HG03039 (cell line): ENCODE results near the gene PDK1.
"Not testable (repeated sequence)": the region's sequence is repeated elsewhere in the genome, so short reads cannot be mapped to it uniquely, and the experiment has no call there.

ENCODE experiments used
- ATAC-seq: cut with Tn5 transposase; IDR thresholded peaks from one replicate; pipeline ENCODE4 v1.9.1; 2021; ENCODE audit warnings: mild to moderate bottlenecking, moderate library complexity; ENCODE audit not compliant: unreplicated experiment

Gene PDK1

GRCh38 chr2:172551271-172551670 is 4.6 kb upstream of the PDK1 start:
- ATAC-seq: no peak

DNA sequence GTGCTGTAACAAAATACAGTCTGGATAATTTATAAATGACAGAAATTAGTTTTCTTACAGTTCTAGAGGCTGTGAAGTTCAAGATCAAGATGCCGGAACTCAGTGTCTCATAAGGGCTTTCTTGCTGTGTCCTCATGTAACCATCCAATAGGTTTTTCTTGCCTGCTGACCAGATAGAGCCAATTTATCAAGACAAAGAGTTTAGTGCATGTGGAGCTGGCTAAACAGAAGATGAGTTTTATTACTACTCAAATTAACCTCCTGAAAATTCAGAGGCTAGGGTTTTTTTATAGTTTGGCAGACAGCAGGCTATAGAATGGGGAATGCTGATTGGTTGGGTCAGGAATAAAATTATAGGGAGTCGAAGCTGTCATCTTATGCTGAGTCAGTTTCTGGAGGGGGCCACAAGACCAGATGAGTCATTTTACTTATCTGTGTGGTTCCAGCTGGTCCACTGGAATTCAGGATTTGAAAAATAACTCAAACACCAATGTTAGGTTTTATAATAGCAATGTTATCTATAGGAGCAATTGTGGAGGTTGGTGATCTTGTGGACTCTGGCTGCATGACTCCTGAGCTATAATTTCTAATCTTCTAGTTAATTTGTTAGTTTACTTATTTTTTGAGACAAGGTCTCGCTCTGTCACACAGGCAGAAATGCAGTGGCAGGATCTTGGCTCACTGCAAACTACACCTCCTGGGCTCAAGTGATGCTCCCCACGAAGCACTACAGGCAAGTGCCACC is 3.2 kb upstream of the PDK1 start:
- ATAC-seq: no peak

GRCh38 chr2:172554352-172555271 is 1.3 kb upstream of the PDK1 start:
- no peak for ATAC-seq

DNA sequence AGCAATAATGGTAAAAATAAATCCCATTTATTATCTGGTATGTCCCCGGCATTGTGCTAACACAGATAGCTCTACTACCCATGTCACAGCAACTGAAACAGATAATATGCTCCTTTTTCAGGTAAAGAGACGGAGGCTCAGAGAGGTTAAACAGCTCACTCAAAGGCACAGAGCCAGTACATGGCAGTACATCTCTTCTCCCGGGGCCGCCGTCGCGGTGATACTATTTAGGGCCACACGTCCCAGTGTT is 693 bp upstream of the PDK1 start:
- no peak for ATAC-seq

- peak; percentile 48 for ATAC-seq
These were observed 569 bp downstream of the PDK1 start for GRCh38 chr2:172556284-172557033.

DNA sequence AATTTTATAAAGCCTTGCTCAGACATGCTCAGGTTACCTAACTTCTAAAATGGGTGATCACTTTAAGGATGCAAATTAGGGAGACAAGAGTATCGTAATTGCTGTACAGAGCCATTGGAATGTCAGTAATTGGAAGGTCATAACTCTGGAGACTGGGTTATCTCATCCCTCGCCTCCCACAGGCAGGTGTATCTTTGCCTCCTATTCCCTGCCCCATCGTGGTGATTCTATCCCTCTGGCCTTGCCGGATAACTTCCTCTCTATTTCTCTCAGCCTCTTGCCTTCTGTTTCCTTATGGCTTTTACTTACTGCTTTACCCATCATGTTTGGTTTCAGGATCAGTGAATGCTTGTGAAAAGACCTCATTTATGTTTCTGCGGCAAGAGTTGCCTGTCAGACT is 2.5 kb downstream of the PDK1 start:
- no peak for ATAC-seq

DNA sequence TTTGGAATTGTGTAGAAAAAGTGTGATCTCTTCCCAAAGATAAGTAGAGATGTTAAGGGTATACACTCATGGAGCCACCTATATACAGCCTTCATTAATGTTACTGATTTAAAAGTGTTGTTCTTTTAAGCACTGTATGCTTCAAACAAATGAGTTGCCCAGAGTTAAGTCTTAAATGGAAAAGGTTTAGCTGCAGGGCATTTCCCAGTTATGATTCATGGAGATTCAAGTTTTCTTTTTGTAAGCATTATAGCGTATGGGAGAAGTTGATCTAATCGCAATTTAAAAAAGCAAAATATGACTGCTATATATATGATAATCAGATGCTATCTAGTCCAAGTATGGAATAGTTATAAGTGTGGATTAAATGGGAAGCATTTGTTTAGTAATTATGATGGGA is 4.8 kb downstream of the PDK1 start:
- ATAC-seq: no peak

GRCh38 chr2:172561270-172561669 is 5.4 kb downstream of the PDK1 start:
- ATAC-seq: no peak

- ATAC-seq: no peak
These were observed 6.4 kb downstream of the PDK1 start for GRCh38 chr2:172562298-172562697.

DNA sequence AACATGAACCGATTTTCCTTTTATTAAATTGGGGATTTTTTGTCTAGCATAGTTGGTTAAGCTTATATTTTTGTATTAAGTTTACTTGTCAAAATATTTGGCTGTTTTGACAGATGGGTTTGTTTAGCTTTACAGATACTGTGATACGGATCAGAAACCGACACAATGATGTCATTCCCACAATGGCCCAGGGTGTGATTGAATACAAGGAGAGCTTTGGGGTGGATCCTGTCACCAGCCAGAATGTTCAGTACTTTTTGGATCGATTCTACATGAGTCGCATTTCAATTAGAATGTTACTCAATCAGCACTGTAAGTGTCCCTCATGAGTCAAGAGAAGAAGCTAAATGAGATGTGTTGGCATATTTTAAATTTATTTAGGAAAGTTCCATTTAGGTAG is 8.5 kb downstream of the PDK1 start:
- ATAC-seq: no peak

DNA sequence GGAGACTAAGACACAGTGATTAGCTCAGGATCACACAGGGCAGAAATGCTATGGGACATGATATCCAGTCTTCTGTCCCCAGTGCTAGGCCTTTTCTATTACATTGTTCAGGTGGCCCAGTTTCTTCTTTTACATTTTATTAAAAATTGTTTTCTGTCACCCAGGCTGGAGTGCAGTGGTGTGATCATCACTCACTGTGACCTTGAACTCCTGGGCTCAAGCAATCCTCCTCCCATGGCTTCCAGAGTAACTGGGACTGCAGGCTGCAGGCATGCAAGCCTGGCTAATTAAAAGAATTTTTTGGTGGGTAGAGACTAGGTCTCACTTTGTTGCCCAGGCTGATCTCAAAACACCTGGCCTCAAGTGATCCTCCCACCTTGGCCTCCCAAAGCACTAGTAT is 15.4 kb downstream of the PDK1 start:
- no peak for ATAC-seq

DNA sequence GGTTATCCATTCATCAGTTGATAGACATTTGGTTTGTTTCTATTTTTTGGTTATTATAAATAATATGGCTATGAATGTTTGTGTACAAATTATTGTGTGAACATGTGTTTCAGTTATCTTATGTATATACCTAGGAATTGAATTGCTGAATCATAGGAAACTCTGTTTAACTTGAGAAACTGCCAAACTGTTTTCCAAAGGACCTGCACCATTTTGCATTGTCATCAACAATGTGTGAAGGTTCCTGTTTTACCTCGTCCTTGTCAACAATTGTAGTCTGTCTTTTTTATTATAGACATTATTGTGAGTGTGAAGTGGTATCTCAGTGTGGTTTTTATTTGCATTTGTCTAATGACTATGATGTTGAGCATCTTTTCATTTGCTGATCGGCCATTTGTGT is 17.1 kb downstream of the PDK1 start:
- ATAC-seq: no peak

DNA sequence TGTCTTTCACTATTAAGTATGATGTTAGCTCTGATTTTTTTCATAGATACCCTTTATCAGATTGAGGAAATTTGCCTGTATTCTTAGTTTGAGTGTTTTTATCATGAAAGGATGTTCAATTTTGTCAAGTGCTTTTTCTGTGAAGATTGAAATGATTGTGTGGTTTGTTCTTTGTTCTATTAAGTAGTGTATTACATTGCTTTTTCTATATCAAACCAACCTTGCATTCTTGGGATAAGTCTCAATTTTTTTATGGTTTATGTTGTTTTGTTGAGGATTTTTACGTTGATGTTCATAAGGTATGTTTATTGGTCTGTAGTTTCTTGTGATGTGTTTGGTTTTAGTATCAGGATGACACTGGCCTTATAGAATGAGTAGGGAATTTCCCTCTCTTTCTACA is 19.1 kb downstream of the PDK1 start:
- ATAC-seq: no peak

DNA sequence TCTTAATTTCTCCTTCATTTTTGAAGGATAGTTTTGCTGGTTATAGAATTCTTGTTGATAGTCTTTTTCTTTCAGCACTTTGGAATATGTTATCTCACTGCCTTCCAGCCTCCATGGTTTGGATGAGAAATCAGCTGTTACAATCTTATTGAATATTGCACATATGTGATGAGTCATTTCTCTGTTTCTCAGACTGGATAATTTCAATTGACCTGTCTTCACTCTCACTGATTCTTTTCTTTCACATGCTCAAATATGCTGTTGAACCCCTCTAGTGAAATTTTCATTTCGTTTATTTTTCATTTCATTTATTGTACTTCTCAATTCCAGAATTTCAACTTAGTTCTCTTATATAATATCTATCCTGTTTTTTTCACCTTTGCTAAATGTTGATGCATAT is 22.2 kb downstream of the PDK1 start:
- ATAC-seq: no peak

DNA sequence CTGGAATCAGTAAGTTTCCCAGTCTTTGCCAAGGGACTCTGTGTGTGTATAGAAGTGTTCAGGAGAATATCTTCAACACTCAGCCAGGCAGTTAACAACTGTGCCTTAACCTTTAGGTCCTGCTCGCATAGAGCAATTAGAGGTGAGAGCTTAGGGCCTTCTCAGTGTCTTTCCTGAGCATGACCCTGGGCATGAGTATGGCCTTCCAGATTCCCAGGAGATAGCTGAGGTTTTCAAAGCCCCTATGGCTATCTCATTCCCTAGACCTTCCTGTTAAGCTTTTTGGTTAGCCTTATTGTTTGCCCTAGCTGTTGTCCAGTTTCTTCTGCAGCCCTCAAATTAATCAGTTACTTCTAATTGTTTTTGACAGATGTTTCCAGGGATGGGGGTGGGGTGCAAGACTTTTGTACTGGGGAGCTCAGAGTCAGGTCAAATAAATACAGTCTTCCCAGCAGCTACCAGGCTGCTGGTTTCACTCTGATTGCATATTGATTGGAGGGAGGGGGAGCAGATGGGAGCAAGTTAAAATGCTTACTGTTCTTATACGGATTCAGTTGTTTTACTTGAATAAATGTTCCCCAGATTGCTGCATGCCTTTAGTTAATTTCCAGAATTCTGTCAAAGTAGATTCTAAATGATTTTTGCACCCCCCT is 23.1 kb downstream of the PDK1 start:
- no peak for ATAC-seq

DNA sequence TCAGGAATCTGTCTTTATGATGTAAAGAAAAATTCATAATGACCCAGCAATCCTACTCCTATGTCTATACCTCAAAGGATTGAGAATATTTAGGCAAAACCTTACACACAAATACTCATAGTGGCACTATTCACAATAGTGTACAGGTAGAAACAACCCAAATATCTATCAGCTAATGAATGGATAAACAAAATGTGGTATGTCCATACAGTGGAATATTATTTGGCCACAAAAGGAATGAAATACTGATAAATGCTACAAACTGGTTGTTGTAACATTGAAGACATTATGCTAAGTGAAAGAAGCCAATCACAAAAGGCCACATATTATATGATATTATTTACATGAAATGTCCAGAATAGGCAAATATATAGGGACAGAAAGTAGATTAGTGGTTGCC is 24.7 kb downstream of the PDK1 start:
- ATAC-seq: no peak

DNA sequence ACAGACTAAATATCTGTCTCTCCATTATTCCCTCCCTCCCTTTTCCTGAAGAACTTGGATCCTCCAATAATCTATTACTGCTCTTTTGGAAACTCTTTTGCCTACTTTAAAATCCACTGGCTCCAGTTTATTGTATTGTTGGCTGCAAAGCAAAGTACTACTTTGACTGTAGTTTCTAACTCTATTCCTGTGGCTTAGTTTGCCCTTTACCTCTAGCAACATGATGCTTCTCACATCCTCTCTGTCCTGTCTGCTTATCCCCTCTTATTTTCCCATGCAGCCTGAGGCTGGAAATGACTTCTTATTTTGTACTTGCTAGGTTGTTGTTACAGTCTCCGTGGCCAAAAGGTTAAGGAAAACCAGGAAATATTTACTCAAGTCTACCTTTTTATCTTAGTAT is 26.8 kb downstream of the PDK1 start:
- ATAC-seq: no peak

DNA sequence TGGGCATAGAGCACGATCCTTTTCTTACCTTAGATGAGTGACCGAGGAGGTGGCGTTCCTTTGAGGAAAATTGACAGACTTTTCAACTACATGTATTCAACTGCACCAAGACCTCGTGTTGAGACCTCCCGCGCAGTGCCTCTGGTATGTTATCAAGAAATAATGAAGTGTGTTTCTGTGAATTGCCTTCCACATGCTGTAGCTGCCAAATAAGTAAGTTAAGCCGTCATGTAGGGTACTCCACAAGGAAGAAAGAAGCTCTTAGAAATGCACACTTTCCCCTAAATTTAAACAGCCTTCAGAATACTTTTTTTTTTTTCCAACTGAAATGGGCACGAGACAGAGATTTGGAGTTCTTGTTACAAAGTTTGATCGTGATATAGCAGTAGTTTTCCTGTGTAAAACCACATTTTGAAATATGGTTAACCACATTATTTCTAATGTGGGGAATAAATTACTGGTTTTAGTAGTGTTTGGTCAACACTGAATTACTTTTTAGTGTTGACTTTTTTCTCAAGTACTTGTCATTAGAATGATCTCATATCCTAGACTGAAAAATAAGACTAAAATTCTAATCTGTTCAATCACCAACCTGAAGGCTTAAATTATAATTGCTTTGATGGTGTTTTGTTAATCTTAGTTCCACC is 30.5 kb downstream of the PDK1 start:
- no peak for ATAC-seq

- not testable (repeated sequence) for ATAC-seq
These were observed 31.3 kb downstream of the PDK1 start for GRCh38 chr2:172587231-172587630.

GRCh38 chr2:172588931-172589330 is 33.0 kb downstream of the PDK1 start:
- ATAC-seq: no peak

DNA sequence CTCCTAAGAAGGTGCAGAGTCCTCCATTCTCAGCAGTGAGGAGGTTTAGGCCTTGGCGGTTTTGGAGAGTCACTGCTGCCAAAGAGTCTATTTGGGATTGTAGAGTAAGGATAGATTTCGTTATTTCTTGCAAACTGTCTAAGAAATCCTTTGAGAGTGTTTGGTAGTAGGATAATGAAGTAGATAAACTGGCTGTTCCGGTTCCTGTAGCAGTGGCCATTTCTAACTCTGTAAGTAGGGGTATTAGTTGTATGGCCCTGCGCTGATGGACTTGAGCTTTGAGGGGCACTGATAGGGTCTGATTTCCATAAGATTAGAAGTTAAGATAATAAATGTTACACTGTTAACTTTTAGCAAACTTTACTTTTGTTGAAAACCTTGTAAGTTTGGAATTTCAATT is 35.5 kb downstream of the PDK1 start:
- not testable (repeated sequence) for ATAC-seq
